HG03280 (cell line): Measurements from ENCODE around the gene OR4N2.
"Not testable (repeated sequence)": the region's sequence is repeated elsewhere in the genome, so short reads cannot be mapped to it uniquely, and the experiment has no call there.

ENCODE experiments used
- ATAC-seq: cut with Tn5 transposase; IDR thresholded peaks from one replicate; pipeline ENCODE4 v1.9.1; 2021; ENCODE audit warnings: mild to moderate bottlenecking, moderate library complexity; ENCODE audit not compliant: unreplicated experiment

The OR4N2 gene

GRCh38 chr14:19803470-19803869 is at the start of gene OR4N2:
OR4N2 (plus strand) TSS chr14:19803770; CDS start chr14:19827449, 23,679 bp downstream.
- ATAC-seq = not testable (repeated sequence)

GRCh38 chr14:19754172-19754571 is 49.4 kb upstream of the OR4N2 start:
- no peak for ATAC-seq

GRCh38 chr14:19771491-19771890 is 32.1 kb upstream of the OR4N2 start:
- not testable (repeated sequence) for ATAC-seq

- no peak for ATAC-seq
These were observed 31.6 kb upstream of the OR4N2 start for GRCh38 chr14:19771895-19772430.

- not testable (repeated sequence) for ATAC-seq
These were observed 31.1 kb upstream of the OR4N2 start for GRCh38 chr14:19772454-19772853.

GRCh38 chr14:19773204-19773603 is 30.4 kb upstream of the OR4N2 start, which contains the start of gene OR4M1:
OR4M1 (plus strand) TSS chr14:19773504; CDS start chr14:19780323, 6,819 bp downstream.
- not testable (repeated sequence) for ATAC-seq

- ATAC-seq = no peak
These were observed 28.0 kb upstream of the OR4N2 start for GRCh38 chr14:19775587-19775986.

- ATAC-seq = not testable (repeated sequence)
These were observed 17.7 kb upstream of the OR4N2 start for GRCh38 chr14:19785848-19786247.

- ATAC-seq = not testable (repeated sequence)
These were observed 16.3 kb upstream of the OR4N2 start for GRCh38 chr14:19787318-19787717.

- ATAC-seq = not testable (repeated sequence)
These were observed 15.4 kb upstream of the OR4N2 start for GRCh38 chr14:19788150-19788549.

GRCh38 chr14:19796520-19797108 is 7.0 kb upstream of the OR4N2 start:
- not testable (repeated sequence) for ATAC-seq

GRCh38 chr14:19799880-19800279 is 3.7 kb upstream of the OR4N2 start:
- no peak for ATAC-seq

- ATAC-seq = no peak
These were observed 3.1 kb upstream of the OR4N2 start for GRCh38 chr14:19800282-19801117.

GRCh38 chr14:19801118-19801464 is 2.5 kb upstream of the OR4N2 start:
- ATAC-seq = no peak

GRCh38 chr14:19813171-19813920 is 9.8 kb downstream of the OR4N2 start:
- not testable (repeated sequence) for ATAC-seq

- ATAC-seq = not testable (repeated sequence)
These were observed 16.3 kb downstream of the OR4N2 start for GRCh38 chr14:19819879-19820278.

- ATAC-seq = not testable (repeated sequence)
These were observed 17.4 kb downstream of the OR4N2 start for GRCh38 chr14:19821016-19821415.

GRCh38 chr14:19823178-19823577 is 19.6 kb downstream of the OR4N2 start:
- ATAC-seq = no peak

GRCh38 chr14:19823765-19824164 is 20.2 kb downstream of the OR4N2 start:
- ATAC-seq = no peak

GRCh38 chr14:19827626-19828244 is 24.2 kb downstream of the OR4N2 start:
- ATAC-seq = not testable (repeated sequence)

- ATAC-seq = no peak
These were observed 24.7 kb downstream of the OR4N2 start for GRCh38 chr14:19828314-19828713.
